AG04450 (cell line): Measurements from ENCODE around the gene TMEM178A. TPM values are rescaled to one million over a fixed set of nuclear protein-coding genes. Genes with fewer than 3 reads are reported as not detected.

Source experiments
- CTCF ChIA-PET: fragments of 300-600, 350-600 bp; formaldehyde crosslinking; extraction: SDS; loops from one replicate; lab custom pipeline; 2022; ENCODE audit warnings: antibody characterized with exemption, inconsistent platforms; lab: Charles Lee
- POLR2A ChIA-PET: fragments of 350-600 bp; formaldehyde crosslinking; extraction: SDS; loops from one replicate; lab custom pipeline; 2021; ENCODE audit warnings: antibody characterized with exemption, inconsistent platforms; lab: Yijun Ruan, JAX
- DNase-seq: peaks from one replicate; pipeline ENCODE4 v3.0.0-alpha.2; 2011; ENCODE audit warnings: low read depth, low spot score
- H3K27ac ChIP-seq: one replicate; pipeline ENCODE4 v1.5.1; 2012; ENCODE audit warnings: low read depth, low read length, control low read depth
- H3K27me3 ChIP-seq: one replicate; pipeline ENCODE4 v1.6.0; 2012; ENCODE audit warnings: low read length; ENCODE audit not compliant: control insufficient read depth, insufficient read depth
- H3K4me3 ChIP-seq: 2 replicates; pipeline ENCODE4 v1.5.1; 2011; ENCODE audit warnings: mild to moderate bottlenecking, low read depth, low read length, control low read depth
- H3K9me3 ChIP-seq: 2 replicates; pipeline ENCODE4 v1.5.1; 2012; ENCODE audit warnings: low read length; ENCODE audit not compliant: control insufficient read depth, insufficient read depth
- CTCF ChIP-seq: IDR thresholded peaks from 2 replicates; pipeline ENCODE4 v1.5.1; 2011; ENCODE audit warnings: low read depth, low read length, control low read depth, inconsistent platforms
- polyA plus RNA-seq: library from polyadenylated mRNA; depleted of rRNA; stranded (reverse); fragments of >200 nt; gene quantifications from 2 replicates; pipeline ENCODE4 v1.2.3, GENCODE V29; 2011

TMEM178A gene
- polyA plus RNA-seq, 1 experiment = 1.1 TPM

- H3K4me3 ChIP-seq = no peak overlapping the region
- H3K9me3 ChIP-seq = peaks cover 2% of the 10 kb centered on the region; the same call in 1 of the 2 replicates
- POLR2A ChIA-PET = interaction anchor here (0.9 to 1.3 kb wide), 3 partner anchors 54 to 192 kb away, joined by 3 to 5 read pairs (median 3); no protein-coding TSS in a partner anchor
- no peaks in the 10 kb centered on the region for H3K27me3 ChIP-seq
- TF ChIP-seq CTCF = no peak
- DNase-seq = peak; percentile 80
- H3K27ac ChIP-seq = peak overlapping the region; percentile 40
- CTCF ChIA-PET = interaction anchor here (0.6 to 4.0 kb wide), 42 partner anchors 15 to 468 kb away, joined by 3 to 88 read pairs (median 4); partner anchors contain the start of gene MAP4K3
These were observed 30.4 kb downstream of the TMEM178A start for GRCh38 chr2:39696101-39696553.

- Histone ChIP-seq H3K27me3 (no peaks in the 10 kb centered on the region), H3K27ac (no peak overlapping the region), H3K9me3 (peaks cover 2% of the 10 kb centered on the region; the same call in 1 of the 2 replicates), H3K4me3 (no peak overlapping the region)
- ChIA-PET POLR2A (interaction anchor here (0.6 to 1.3 kb wide), 3 partner anchors 11 to 261 kb away, joined by 3 to 5 read pairs (median 4); no protein-coding TSS in a partner anchor), CTCF (interaction anchor here (0.6 to 4.0 kb wide), 43 partner anchors 14 to 469 kb away, joined by 3 to 88 read pairs (median 3); partner anchors contain the start of gene MAP4K3)
- peak; percentile 53 for TF ChIP-seq CTCF
- DNase-seq = peak; percentile 49
These were observed 31.1 kb downstream of the TMEM178A start for GRCh38 chr2:39696838-39697237.

GRCh38 chr2:39697454-39697853 lies 31.7 kb downstream of the TMEM178A start:
- H3K4me3 ChIP-seq = no peak overlapping the region
- POLR2A ChIA-PET = interaction anchor here (1.0 kb wide), 1 partner anchor 261 kb away, joined by 3 read pairs; no protein-coding TSS in a partner anchor
- H3K27me3 ChIP-seq = no peaks in the 10 kb centered on the region
- no peak overlapping the region for H3K27ac ChIP-seq
- H3K9me3 ChIP-seq = peaks cover 2% of the 10 kb centered on the region; the same call in 1 of the 2 replicates
- CTCF ChIA-PET = interaction anchor here (0.6 to 4.0 kb wide), 24 partner anchors 13 to 470 kb away, joined by 3 to 88 read pairs (median 4); no protein-coding TSS in a partner anchor
- no peak for DNase-seq
- TF ChIP-seq CTCF = no peak

- DNase-seq = no peak
- Histone ChIP-seq H3K9me3 (peaks cover 2% of the 10 kb centered on the region; the same call in 1 of the 2 replicates), H3K27me3 (no peaks in the 10 kb centered on the region), H3K27ac (no peak overlapping the region), H3K4me3 (no peak overlapping the region)
- TF ChIP-seq CTCF = no peak
- ChIA-PET CTCF (interaction anchor here (2.1 kb wide), 1 partner anchor 107 kb away, joined by 6 read pairs; no protein-coding TSS in a partner anchor), POLR2A (no interaction called here)
These were observed 35.4 kb downstream of the TMEM178A start for GRCh38 chr2:39701137-39701536.
